Endothelial cell (in vitro differentiated cells): ENCODE data around the gene HNRNPL. TPM values are rescaled to one million over a fixed set of nuclear protein-coding genes. Genes with fewer than 3 reads are reported as not detected.

ENCODE experiments used
- DNase-seq: peaks from one replicate; pipeline ENCODE4 v3.0.0; 2021; ENCODE audit warnings: low spot score
- H3K27ac Mint-ChIP-seq: one replicate; pipeline ENCODE4 v1.8.0; 2021; ENCODE audit warnings: mixed read lengths, inconsistent platforms; ENCODE audit not compliant: unreplicated experiment
- H3K27me3 Mint-ChIP-seq: one replicate; pipeline ENCODE4 v1.8.0; 2021; ENCODE audit warnings: mild to moderate bottlenecking, moderate library complexity, mixed read lengths, inconsistent platforms; ENCODE audit not compliant: unreplicated experiment
- H3K36me3 Mint-ChIP-seq: one replicate; pipeline ENCODE4 v1.8.0; 2021; ENCODE audit warnings: mild to moderate bottlenecking, low read depth, mixed read lengths, inconsistent platforms; ENCODE audit not compliant: unreplicated experiment
- H3K4me1 Mint-ChIP-seq: one replicate; pipeline ENCODE4 v1.8.0; 2021; ENCODE audit warnings: mild to moderate bottlenecking, mixed read lengths, inconsistent platforms; ENCODE audit not compliant: unreplicated experiment
- H3K4me3 Mint-ChIP-seq: one replicate; pipeline ENCODE4 v1.8.0; 2021; ENCODE audit warnings: mild to moderate bottlenecking, mixed read lengths, inconsistent platforms; ENCODE audit not compliant: unreplicated experiment
- H3K9me3 Mint-ChIP-seq: one replicate; pipeline ENCODE4 v1.8.0; 2021; ENCODE audit warnings: mixed read lengths, inconsistent platforms; ENCODE audit not compliant: unreplicated experiment
- total RNA-seq: library from RNA; stranded (reverse); fragmentation: NEBNext Ultra II Directional; extraction: Animal tissue kit (Norgen Biotek cat#: 25700); gene quantifications from one replicate; pipeline ENCODE4 v1.2.1, GENCODE V29; 2021; ENCODE audit not compliant: unreplicated experiment
- TF ChIP-seq, protein P1 (sequence below): fragments of 200-600 bp; sonication (generic); IDR thresholded peaks from one replicate; pipeline ENCODE4 v1.5.0; 2021; ENCODE audit warnings: antibody characterized with exemption; ENCODE audit not compliant: unreplicated experiment

HNRNPL gene
- total RNA-seq, 1 donor from 2014 or later = 343 TPM

DNA sequence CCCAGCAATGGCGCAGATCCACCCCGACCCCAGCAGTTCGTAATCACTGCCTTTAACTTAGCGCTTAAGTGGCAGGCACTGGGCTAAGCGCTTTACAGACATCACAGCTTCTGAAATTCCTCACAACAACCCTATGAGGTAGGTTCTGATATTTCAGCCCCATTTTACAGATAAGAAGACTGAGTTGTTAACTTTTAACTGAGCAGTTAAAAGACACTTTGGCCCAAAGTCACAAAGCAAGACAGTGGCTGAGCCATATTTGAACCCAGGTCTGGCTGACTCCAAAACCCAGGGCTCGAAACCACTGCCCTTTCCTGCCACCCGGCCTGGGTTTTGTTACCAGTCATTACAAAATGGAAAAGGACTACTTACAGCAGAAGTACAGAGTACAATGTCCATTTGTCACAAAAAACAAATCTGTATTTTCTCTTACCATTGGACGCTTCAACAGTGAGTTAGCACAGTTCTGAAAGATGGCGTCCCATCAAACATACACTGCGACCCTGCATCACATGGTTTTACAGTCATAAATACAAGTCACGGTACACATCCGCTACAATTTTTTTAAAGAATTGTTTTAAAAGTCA lies 8.5 kb downstream of the HNRNPL start:
- H3K36me3 Mint-ChIP-seq = peaks cover 74% of the 10 kb centered on the region
- TF ChIP-seq, protein P1, sequence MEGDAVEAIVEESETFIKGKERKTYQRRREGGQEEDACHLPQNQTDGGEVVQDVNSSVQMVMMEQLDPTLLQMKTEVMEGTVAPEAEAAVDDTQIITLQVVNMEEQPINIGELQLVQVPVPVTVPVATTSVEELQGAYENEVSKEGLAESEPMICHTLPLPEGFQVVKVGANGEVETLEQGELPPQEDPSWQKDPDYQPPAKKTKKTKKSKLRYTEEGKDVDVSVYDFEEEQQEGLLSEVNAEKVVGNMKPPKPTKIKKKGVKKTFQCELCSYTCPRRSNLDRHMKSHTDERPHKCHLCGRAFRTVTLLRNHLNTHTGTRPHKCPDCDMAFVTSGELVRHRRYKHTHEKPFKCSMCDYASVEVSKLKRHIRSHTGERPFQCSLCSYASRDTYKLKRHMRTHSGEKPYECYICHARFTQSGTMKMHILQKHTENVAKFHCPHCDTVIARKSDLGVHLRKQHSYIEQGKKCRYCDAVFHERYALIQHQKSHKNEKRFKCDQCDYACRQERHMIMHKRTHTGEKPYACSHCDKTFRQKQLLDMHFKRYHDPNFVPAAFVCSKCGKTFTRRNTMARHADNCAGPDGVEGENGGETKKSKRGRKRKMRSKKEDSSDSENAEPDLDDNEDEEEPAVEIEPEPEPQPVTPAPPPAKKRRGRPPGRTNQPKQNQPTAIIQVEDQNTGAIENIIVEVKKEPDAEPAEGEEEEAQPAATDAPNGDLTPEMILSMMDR = no peak
- no peak for DNase-seq
- H3K27ac Mint-ChIP-seq = peak overlapping the region; percentile 31
- peak overlapping the region; percentile 47 for H3K4me3 Mint-ChIP-seq
- peaks cover 3% of the 10 kb centered on the region for H3K27me3 Mint-ChIP-seq
- no peaks in the 10 kb centered on the region for H3K4me1 Mint-ChIP-seq
- H3K9me3 Mint-ChIP-seq = no peaks in the 10 kb centered on the region

DNA sequence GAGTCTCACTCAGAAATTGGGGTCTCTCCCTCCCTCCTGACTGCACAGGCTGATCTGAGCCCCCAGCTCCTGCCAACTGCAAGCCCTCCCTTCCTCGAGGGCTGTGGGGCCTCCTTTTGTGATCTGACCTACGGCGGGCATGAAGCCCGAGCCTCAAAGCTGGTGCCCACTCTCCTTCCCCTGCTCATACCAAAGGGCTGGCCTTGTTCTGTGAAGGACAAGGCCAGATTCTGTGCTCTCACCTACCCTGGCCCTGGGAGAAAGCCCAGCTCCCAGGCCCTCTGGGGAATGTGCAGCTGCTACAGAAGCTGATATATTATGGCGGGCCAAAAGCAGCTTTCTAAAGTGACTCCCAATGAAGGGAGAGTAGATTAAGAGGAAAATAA lies 9.2 kb downstream of the HNRNPL start:
- TF ChIP-seq, protein P1 = no peak
- no peak for DNase-seq
- Mint-ChIP-seq H3K27me3 (peaks cover 3% of the 10 kb centered on the region), H3K4me3 (no peak overlapping the region), H3K27ac (no peak overlapping the region), H3K36me3 (peaks cover 70% of the 10 kb centered on the region), H3K9me3 (no peaks in the 10 kb centered on the region), H3K4me1 (no peaks in the 10 kb centered on the region)

DNA sequence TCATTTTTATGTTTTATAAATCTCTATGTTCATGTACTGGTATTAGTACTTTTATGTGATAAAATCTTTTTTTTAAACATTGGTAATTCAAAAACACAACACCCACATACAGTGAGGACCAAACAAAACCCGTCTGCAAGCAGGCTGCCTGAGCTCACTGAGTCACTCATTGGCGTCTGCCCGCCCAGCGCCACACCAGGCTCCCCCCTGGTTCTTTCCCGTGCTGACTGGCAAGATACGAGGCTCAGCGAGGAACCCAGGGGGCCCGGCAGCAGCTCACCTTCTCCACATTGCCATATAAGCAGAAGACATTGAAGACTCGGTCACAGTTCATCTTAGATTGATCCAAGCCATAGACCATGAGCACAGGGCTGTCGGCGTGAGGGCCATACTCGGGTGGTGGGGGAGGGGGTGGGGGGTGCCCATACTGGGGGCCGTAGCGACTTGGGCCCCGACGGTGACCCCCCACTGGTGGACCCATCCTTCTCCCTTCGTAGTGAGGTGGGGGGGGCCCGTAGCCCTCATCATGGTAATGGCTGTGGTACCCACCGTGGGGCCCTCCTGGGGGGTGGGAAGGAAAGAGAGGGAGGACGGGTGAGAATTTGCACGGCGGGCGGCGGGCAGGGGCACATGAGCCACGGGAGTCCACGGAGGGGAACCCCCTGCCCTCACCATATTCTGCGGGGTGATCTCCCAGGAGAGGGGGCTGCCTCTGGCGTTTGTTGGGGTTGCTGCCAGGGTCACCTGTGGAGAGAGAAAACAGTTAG lies 9.8 kb downstream of the HNRNPL start:
- Mint-ChIP-seq H3K27ac (peak overlapping the region; percentile 52), H3K9me3 (no peaks in the 10 kb centered on the region), H3K36me3 (peaks cover 66% of the 10 kb centered on the region)

DNA sequence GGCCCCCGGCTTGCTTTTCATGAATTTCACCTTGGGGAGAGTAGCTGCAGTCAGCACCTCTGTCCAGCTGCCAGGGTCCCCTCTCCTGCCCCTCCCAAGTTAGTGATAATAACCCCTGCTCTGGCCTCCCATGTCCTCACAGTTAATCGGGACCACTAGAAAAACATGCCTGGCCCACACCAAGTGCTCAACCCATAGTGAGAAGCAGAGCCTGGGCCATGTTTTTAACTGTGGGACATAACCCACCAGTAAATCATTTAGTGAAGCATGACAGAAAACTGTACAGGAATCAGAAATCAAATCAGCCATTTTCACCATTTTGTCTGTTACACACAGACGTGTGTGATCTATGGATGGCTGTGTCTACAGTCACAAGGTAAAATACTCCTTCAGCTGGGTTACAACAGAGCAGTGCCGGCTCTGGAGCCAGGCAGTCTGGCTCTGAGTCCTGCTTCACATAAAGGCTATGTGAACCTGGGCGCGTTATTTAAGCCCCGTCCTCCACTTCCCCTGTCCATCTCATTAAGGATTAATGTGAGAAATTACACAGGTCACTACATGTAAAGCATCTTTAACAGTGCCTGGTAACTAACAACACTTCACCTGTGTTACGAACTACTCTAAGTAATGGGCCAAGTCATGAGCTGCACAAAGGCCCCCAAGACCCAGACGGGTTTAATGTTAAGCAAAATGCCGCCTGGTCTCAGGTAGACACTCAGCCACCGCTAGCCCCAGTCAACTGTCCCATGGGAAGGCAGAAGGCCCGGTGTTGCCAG lies 10.6 kb downstream of the HNRNPL start:
- TF ChIP-seq, protein P1 = no peak
- no peak for DNase-seq
- no peaks in the 10 kb centered on the region for H3K9me3 Mint-ChIP-seq
- no peak overlapping the region for H3K27ac Mint-ChIP-seq
- H3K27me3 Mint-ChIP-seq = peaks cover 3% of the 10 kb centered on the region
- peak overlapping the region; percentile 66 for H3K4me3 Mint-ChIP-seq
- H3K4me1 Mint-ChIP-seq = no peaks in the 10 kb centered on the region
- H3K36me3 Mint-ChIP-seq = peaks cover 61% of the 10 kb centered on the region

More for the DNA sequence above, 9.8 kb downstream of the HNRNPL start:
- no peak for DNase-seq
- Mint-ChIP-seq H3K4me3 (no peak overlapping the region), H3K4me1 (no peaks in the 10 kb centered on the region), H3K27me3 (peaks cover 3% of the 10 kb centered on the region)
- TF ChIP-seq, protein P1 = no peak
